ENCODE measurements around the gene MAP1A.
"Not testable (repeated sequence)": the region's sequence is repeated elsewhere in the genome, so short reads cannot be mapped to it uniquely, and the experiment has no call there.

- not testable (repeated sequence) for TF ChIP-seq CTCF, POLR2A (IDR thresholded peaks at IDR 0.05)
Measured at GRCh38 chr15:43563793-43564192, 46.4 kb downstream of the MAP1A start.

Measured in lower leg skin (tissue), 3 donors.